WI38 (cell line): ENCODE data around the gene TOM1L1.

ENCODE experiments used
- H3K4me3 ChIP-seq: 2 replicates; pipeline ENCODE4 v1.5.1; 2011; ENCODE audit warnings: low read depth, mild to moderate bottlenecking, control low read depth, low read length
- CTCF ChIP-seq: IDR thresholded peaks from 2 replicates; pipeline ENCODE4 v1.5.1; 2012; ENCODE audit warnings: low read depth, mild to moderate bottlenecking, control low read depth, low read length

The TOM1L1 gene

GRCh38 chr17:54898576-54898975 lies 2.1 kb upstream of the TOM1L1 start:
- no peak overlapping the region for H3K4me3 ChIP-seq
- TF ChIP-seq CTCF = no peak

GRCh38 chr17:54899201-54899600 lies 1.5 kb upstream of the TOM1L1 start:
- TF ChIP-seq CTCF = no peak
- H3K4me3 ChIP-seq = no peak overlapping the region

GRCh38 chr17:54899721-54900456 lies 763 bp upstream of the TOM1L1 start:
- H3K4me3 ChIP-seq = peak overlapping the region; percentile 63
- TF ChIP-seq CTCF = no peak

GRCh38 chr17:54901230-54901822 lies 674 bp downstream of the TOM1L1 start:
- TF ChIP-seq CTCF = no peak
- H3K4me3 ChIP-seq = peak overlapping the region; percentile 63

GRCh38 chr17:54902017-54902416 lies 1.4 kb downstream of the TOM1L1 start:
- TF ChIP-seq CTCF = no peak
- no peak overlapping the region for H3K4me3 ChIP-seq

GRCh38 chr17:54902611-54903010 lies 2.0 kb downstream of the TOM1L1 start:
- H3K4me3 ChIP-seq = no peak overlapping the region
- no peak for TF ChIP-seq CTCF

- no peak for TF ChIP-seq CTCF
- H3K4me3 ChIP-seq = no peak overlapping the region
Observed at GRCh38 chr17:54903375-54903774, 2.7 kb downstream of the TOM1L1 start.
